Measurements from ENCODE around the gene ZBTB40.

DNA sequence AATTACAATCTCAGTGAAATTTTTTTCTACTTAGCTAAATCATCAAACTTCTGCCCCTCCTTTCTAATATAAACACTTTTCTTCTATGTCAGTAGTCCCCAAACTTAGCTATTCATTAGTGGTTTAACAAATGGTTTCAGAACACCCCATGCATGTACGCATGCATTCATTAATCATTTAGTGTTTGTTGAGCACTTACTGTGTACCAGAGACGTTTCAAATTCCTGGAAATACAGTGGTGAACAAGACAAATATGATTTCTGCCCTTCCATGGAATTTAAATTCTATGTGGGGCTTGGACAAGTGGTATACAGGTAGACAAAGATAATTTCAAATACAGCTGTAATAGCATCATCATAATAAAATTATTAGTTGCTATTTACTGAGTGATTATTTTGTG is 1.5 kb downstream of the ZBTB40 start:
- TF ChIP-seq, protein P1, sequence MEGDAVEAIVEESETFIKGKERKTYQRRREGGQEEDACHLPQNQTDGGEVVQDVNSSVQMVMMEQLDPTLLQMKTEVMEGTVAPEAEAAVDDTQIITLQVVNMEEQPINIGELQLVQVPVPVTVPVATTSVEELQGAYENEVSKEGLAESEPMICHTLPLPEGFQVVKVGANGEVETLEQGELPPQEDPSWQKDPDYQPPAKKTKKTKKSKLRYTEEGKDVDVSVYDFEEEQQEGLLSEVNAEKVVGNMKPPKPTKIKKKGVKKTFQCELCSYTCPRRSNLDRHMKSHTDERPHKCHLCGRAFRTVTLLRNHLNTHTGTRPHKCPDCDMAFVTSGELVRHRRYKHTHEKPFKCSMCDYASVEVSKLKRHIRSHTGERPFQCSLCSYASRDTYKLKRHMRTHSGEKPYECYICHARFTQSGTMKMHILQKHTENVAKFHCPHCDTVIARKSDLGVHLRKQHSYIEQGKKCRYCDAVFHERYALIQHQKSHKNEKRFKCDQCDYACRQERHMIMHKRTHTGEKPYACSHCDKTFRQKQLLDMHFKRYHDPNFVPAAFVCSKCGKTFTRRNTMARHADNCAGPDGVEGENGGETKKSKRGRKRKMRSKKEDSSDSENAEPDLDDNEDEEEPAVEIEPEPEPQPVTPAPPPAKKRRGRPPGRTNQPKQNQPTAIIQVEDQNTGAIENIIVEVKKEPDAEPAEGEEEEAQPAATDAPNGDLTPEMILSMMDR (IDR thresholded peaks at IDR 0.05; ENCODE audit: insufficient read depth, low read length, poor library complexity, severe bottlenecking): no peak
- no peak for TF ChIP-seq EZH2phosphoT487 (conservative IDR thresholded peaks at IDR 0.05; ENCODE audit: low read length)
